ENCODE data around the gene FGF1. TPM values are rescaled to one million over a fixed set of nuclear protein-coding genes. Genes with fewer than 3 reads are reported as not detected.

The FGF1 gene
- total RNA-seq, 1 donor from 2014 or later, result 0.07 TPM

- H3K9me3 Mint-ChIP-seq, result no peaks in the 10 kb centered on the region
- no peaks in the 10 kb centered on the region for H3K36me3 Mint-ChIP-seq
- no peak for TF ChIP-seq CTCF (IDR thresholded peaks at IDR 0.05; ENCODE audit: unreplicated experiment)
- no peak overlapping the region for H3K4me3 Mint-ChIP-seq
- no peaks in the 10 kb centered on the region for H3K27me3 Mint-ChIP-seq (ENCODE audit: low read depth)
- peaks cover 10% of the 10 kb centered on the region for H3K4me1 Mint-ChIP-seq
- DNase-seq (ENCODE audit: low spot score in 2 of 2, unreplicated experiment in 2 of 2), result no peak
- H3K27ac Mint-ChIP-seq, result no peak overlapping the region
These were observed 1.1 kb upstream of the FGF1 start for GRCh38 chr5:142686968-142687367.

GRCh38 chr5:142686210-142686734 is 382 bp upstream of the FGF1 start:
- H3K27ac Mint-ChIP-seq, result no peak overlapping the region
- no peak overlapping the region for H3K4me3 Mint-ChIP-seq
- H3K4me1 Mint-ChIP-seq, result peaks cover 10% of the 10 kb centered on the region

GRCh38 chr5:142684508-142685041 is 1.3 kb downstream of the FGF1 start:
- no peaks in the 10 kb centered on the region for H3K9me3 Mint-ChIP-seq
- H3K4me1 Mint-ChIP-seq, result peaks cover 10% of the 10 kb centered on the region
- no peaks in the 10 kb centered on the region for H3K36me3 Mint-ChIP-seq
- no peak for TF ChIP-seq CTCF (IDR thresholded peaks at IDR 0.05; ENCODE audit: unreplicated experiment)
- no peak overlapping the region for H3K27ac Mint-ChIP-seq
- DNase-seq (ENCODE audit: low spot score in 2 of 2, unreplicated experiment in 2 of 2), result no peak
- H3K4me3 Mint-ChIP-seq, result no peak overlapping the region
- H3K27me3 Mint-ChIP-seq (ENCODE audit: low read depth), result no peaks in the 10 kb centered on the region

More at GRCh38 chr5:142686210-142686734, 382 bp upstream of the FGF1 start:
- H3K9me3 Mint-ChIP-seq, result no peaks in the 10 kb centered on the region
- H3K27me3 Mint-ChIP-seq (ENCODE audit: low read depth), result no peaks in the 10 kb centered on the region
- DNase-seq (ENCODE audit: low spot score in 2 of 2, unreplicated experiment in 2 of 2), result no peak
- H3K36me3 Mint-ChIP-seq, result no peaks in the 10 kb centered on the region
- no peak for TF ChIP-seq CTCF (IDR thresholded peaks at IDR 0.05; ENCODE audit: unreplicated experiment)

- TF ChIP-seq CTCF (IDR thresholded peaks at IDR 0.05; ENCODE audit: unreplicated experiment), result no peak
- H3K27me3 Mint-ChIP-seq (ENCODE audit: low read depth), result no peaks in the 10 kb centered on the region
- no peak overlapping the region for H3K4me3 Mint-ChIP-seq
- no peaks in the 10 kb centered on the region for H3K36me3 Mint-ChIP-seq
- DNase-seq (ENCODE audit: low spot score in 2 of 2, unreplicated experiment in 2 of 2), result no peak
- H3K4me1 Mint-ChIP-seq, result peaks cover 10% of the 10 kb centered on the region
- H3K9me3 Mint-ChIP-seq, result no peaks in the 10 kb centered on the region
- no peak overlapping the region for H3K27ac Mint-ChIP-seq
These were observed 1.9 kb downstream of the FGF1 start for GRCh38 chr5:142683881-142684505.

- Mint-ChIP-seq H3K36me3 (no peaks in the 10 kb centered on the region), H3K4me1 (peaks cover 10% of the 10 kb centered on the region), H3K9me3 (no peaks in the 10 kb centered on the region), H3K27me3 (ENCODE audit: low read depth) (no peaks in the 10 kb centered on the region), H3K4me3 (no peak overlapping the region), H3K27ac (no peak overlapping the region)
- TF ChIP-seq CTCF (IDR thresholded peaks at IDR 0.05; ENCODE audit: unreplicated experiment), result no peak
- no peak for DNase-seq (ENCODE audit: low spot score in 2 of 2, unreplicated experiment in 2 of 2)
These were observed 2.8 kb downstream of the FGF1 start for GRCh38 chr5:142683116-142683515.

All from mesothelial cell of epicardium (in vitro differentiated cells).